K562 (cell line): ENCODE results near the gene RHBDD1. TPM values are rescaled to one million over a fixed set of nuclear protein-coding genes. Genes with fewer than 3 reads are reported as not detected.

Experiments
- ATAC-seq: fragments of 200-7000 bp; cut with Tn5 transposase; 3 replicates; pipeline ENCODE4 v1.9.1; 2020; ENCODE audit warnings: moderate library complexity
- BruUV-seq: library from RNA; stranded (reverse); fragments of 400-500 nt; replicated peaks from 2 replicates; lab custom pipeline; 2021; lab: Mats Ljungman, UMichigan
- CTCF ChIA-PET: fragments of 300-600 bp; formaldehyde crosslinking; extraction: SDS; loops from one replicate; lab custom pipeline; 2021; ENCODE audit warnings: low intra/inter-chr PET ratio; lab: Yijun Ruan, JAX
- POLR2A ChIA-PET: fragments of 300-600, 350-650 bp; sonication (Branson Sonifier 250); formaldehyde crosslinking; extraction: SDS; loops from one replicate; lab custom pipeline; 2021; ENCODE audit warnings: antibody characterized with exemption, inconsistent platforms; lab: Yijun Ruan, JAX
- DNase-seq, 4 experiments: peaks; one replicate each; pipeline versions ENCODE4 v3.0.0 to v3.0.0-alpha.2; 2011 to 2018; ENCODE audit warnings: low spot score in 3 of 4, mixed read lengths in 3 of 4; ENCODE audit errors: extremely low read depth in 1 of 4
- FAIRE-seq: peaks from 2 replicates; lab custom pipeline; 2011; peaks lifted over from hg19 to GRCh38; lab: Jason Lieb, UNC
- H2AFZ ChIP-seq: 2 replicates; pipeline ENCODE4 v1.6.0; 2011; ENCODE audit warnings: low read depth, low read length, control low read depth, inconsistent platforms
- H3K27ac ChIP-seq: fragments of 200-600 bp; 3 replicates; pipeline ENCODE4 v1.8.0; 2011; ENCODE audit warnings: low read depth, mild to moderate bottlenecking, control low read depth, inconsistent platforms, low read length, moderate library complexity, mixed read lengths; ENCODE audit errors: extremely low read depth
- H3K27me3 ChIP-seq, 2 experiments: fragments of 300-600 bp in 1 of 2; 2 replicates in 1 of 2; 3 replicates in 1 of 2; pipeline versions ENCODE4 v1.6.0 to v1.8.0; 2011; ENCODE audit warnings: inconsistent platforms in 2 of 2, low read length in 2 of 2, mild to moderate bottlenecking in 1 of 2, mixed read lengths in 1 of 2, moderate library complexity in 1 of 2; ENCODE audit not compliant: control insufficient read depth in 2 of 2, insufficient read depth in 2 of 2
- H3K36me3 ChIP-seq: fragments of 300-600 bp; 3 replicates; pipeline ENCODE4 v1.8.0; 2011; ENCODE audit warnings: mild to moderate bottlenecking, low read length, inconsistent platforms; ENCODE audit not compliant: control insufficient read depth, insufficient read depth
- H3K4me1 ChIP-seq, 2 experiments: fragments of 200-600 bp in 1 of 2; replicated peaks in 1 of 2; 2 replicates in 1 of 2; 3 replicates in 1 of 2; pipeline versions ENCODE4 v1.5.1 to v1.8.0; 2011; ENCODE audit warnings: inconsistent platforms in 2 of 2, low read length in 2 of 2, mild to moderate bottlenecking in 1 of 2, mixed read lengths in 1 of 2, moderate library complexity in 1 of 2; ENCODE audit not compliant: control insufficient read depth in 2 of 2, insufficient read depth in 2 of 2
- H3K4me2 ChIP-seq: 2 replicates; pipeline ENCODE4 v1.6.1; 2011; ENCODE audit warnings: low read length, control low read depth, inconsistent platforms, mixed read lengths; ENCODE audit not compliant: insufficient read depth
- H3K4me3 ChIP-seq: fragments of 200-600 bp; sonication (generic), shearing (Covaris generic); 2 replicates; pipeline ENCODE4 v1.5.1; 2016; ENCODE audit warnings: control low read depth, inconsistent platforms
- H3K79me2 ChIP-seq: fragments of 200-600 bp; 3 replicates; pipeline ENCODE4 v1.8.0; 2011; ENCODE audit warnings: low read length, inconsistent platforms; ENCODE audit not compliant: control insufficient read depth, insufficient read depth
- H3K9ac ChIP-seq, 2 experiments: 2 replicates each; pipeline versions ENCODE4 v1.6.0 to v1.6.1; 2011; ENCODE audit warnings: low read depth in 2 of 2, low read length in 2 of 2, control low read depth in 1 of 2, inconsistent platforms in 1 of 2, mild to moderate bottlenecking in 1 of 2, mixed read lengths in 1 of 2; ENCODE audit not compliant: insufficient read depth in 1 of 2
- H3K9me1 ChIP-seq: one replicate; pipeline ENCODE4 v1.6.0; 2011; ENCODE audit warnings: inconsistent platforms, mild to moderate bottlenecking, low read length, moderate library complexity; ENCODE audit not compliant: control insufficient read depth, insufficient read depth
- H3K9me3 ChIP-seq: replicated peaks from 2 replicates; pipeline ENCODE4 v1.5.1; 2011; ENCODE audit warnings: low read depth, low read length, inconsistent platforms; ENCODE audit not compliant: control insufficient read depth, insufficient read depth
- H4K20me1 ChIP-seq: replicated peaks from 2 replicates; pipeline ENCODE4 v1.6.1; 2011; ENCODE audit warnings: low read length, inconsistent platforms, mixed read lengths; ENCODE audit not compliant: control insufficient read depth, insufficient read depth
- CHAMP1 ChIP-seq: fragments of 450-650 bp; IDR thresholded peaks from 2 replicates; pipeline ENCODE4 v1.6.1; 2016; ENCODE audit warnings: mild to moderate bottlenecking
- ETV5 ChIP-seq: sonication (generic); formaldehyde crosslinking; IDR thresholded peaks from 2 replicates; pipeline ENCODE4 v1.4.0; 2020; ENCODE audit warnings: low read depth, mild to moderate bottlenecking, missing genetic modification reagents
- FOXA1 ChIP-seq: fragments of 450-650 bp; IDR thresholded peaks from 2 replicates; pipeline ENCODE4 v1.6.1; 2016; ENCODE audit warnings: mild to moderate bottlenecking, borderline replicate concordance
- HLTF ChIP-seq: fragments of 450-650 bp; IDR thresholded peaks from 2 replicates; pipeline ENCODE4 v1.6.1; 2016
- HNRNPK ChIP-seq: fragments of 200-400 bp; formaldehyde crosslinking; IDR thresholded peaks from one replicate; pipeline ENCODE4 v1.6.1; 2018; ENCODE audit warnings: mild to moderate bottlenecking, low read depth, low read length; ENCODE audit not compliant: poor library complexity, severe bottlenecking
- HOXB6 ChIP-seq: fragments of 250-450 bp; sonication (Bioruptor Pico); IDR thresholded peaks from 2 replicates; pipeline ENCODE4 v1.5.1; 2022; ENCODE audit warnings: mild to moderate bottlenecking, borderline replicate concordance
- ILF3 ChIP-seq: fragments of 450-650 bp; IDR thresholded peaks from 2 replicates; pipeline ENCODE4 v1.6.1; 2018; ENCODE audit warnings: antibody characterized with exemption, mild to moderate bottlenecking, moderate library complexity, borderline replicate concordance
- MTA3 ChIP-seq: fragments of 450-650 bp; formaldehyde crosslinking; IDR thresholded peaks from 2 replicates; pipeline ENCODE4 v1.6.1; 2017; ENCODE audit warnings: mild to moderate bottlenecking, borderline replicate concordance
- PHF8 ChIP-seq: fragments of 200-600 bp; sonication (generic); IDR thresholded peaks from 2 replicates; pipeline ENCODE4 v1.6.1; 2012; ENCODE audit warnings: mixed run types, mild to moderate bottlenecking, inconsistent platforms, low read length, moderate library complexity, borderline replicate concordance
- POLR2AphosphoS2 ChIP-seq: IDR thresholded peaks from 2 replicates; pipeline ENCODE4 v1.6.1; 2012; ENCODE audit warnings: low read length, improper control_type of control experiment
- PURB ChIP-seq: sonication (generic); formaldehyde crosslinking; IDR thresholded peaks from 2 replicates; pipeline ENCODE4 v1.9.0; 2021; ENCODE audit warnings: low read depth, mild to moderate bottlenecking, missing genetic modification reagents
- SMAD2 ChIP-seq: fragments of 150-350 bp; IDR thresholded peaks from 2 replicates; pipeline ENCODE4 v1.6.1; 2014; ENCODE audit warnings: low read depth, mild to moderate bottlenecking, low read length
- SOX6 ChIP-seq: fragments of 450-650 bp; IDR thresholded peaks from 2 replicates; pipeline ENCODE4 v1.6.1; 2014; ENCODE audit warnings: mild to moderate bottlenecking
- SRSF7 ChIP-seq: fragments of 200-400 bp; formaldehyde crosslinking; optimal IDR thresholded peaks from 2 replicates; pipeline ENCODE3; 2017; ENCODE audit warnings: mild to moderate bottlenecking, low read depth, low read length
- STAG1 ChIP-seq: sonication (generic); formaldehyde crosslinking; IDR thresholded peaks from 2 replicates; pipeline ENCODE4 v1.5.0; 2020; ENCODE audit warnings: missing genetic modification reagents, borderline replicate concordance
- XRCC3 ChIP-seq: fragments of 450-650 bp; IDR thresholded peaks from 2 replicates; pipeline ENCODE4 v1.6.1; 2017; ENCODE audit warnings: mild to moderate bottlenecking, moderate library complexity
- XRCC5 ChIP-seq: fragments of 200-400 bp; formaldehyde crosslinking; IDR thresholded peaks from 2 replicates; pipeline ENCODE4 v1.6.1; 2017; ENCODE audit warnings: low read depth, mild to moderate bottlenecking, low read length
- ZNF41 ChIP-seq: fragments of 250-450 bp; sonication (Bioruptor Pico); conservative IDR thresholded peaks from 2 replicates; pipeline ENCODE4 v1.4.0; 2020; ENCODE audit warnings: mild to moderate bottlenecking
- WGBS: fragments of 100-300 bp; shearing (Covaris generic); methylation state at CpG from one replicate; pipeline ENCODE4 v1.1.6; 2016; ENCODE audit warnings: low coverage, mixed read lengths; ENCODE audit not compliant: insufficient coverage; ENCODE audit errors: missing lambda C conversion rate; 5-methylcytosine and 5-hydroxymethylcytosine counted together
- in situ Hi-C: fragments of 300-500 bp; cut with MboI; formaldehyde crosslinking; loops from 4 replicates; pipeline ENCODE4 v1.15.0; 2018; ENCODE audit warnings: inconsistent platforms, mixed read lengths
- intact Hi-C: fragments of 100-400 bp; cut with micrococcal nuclease; formaldehyde crosslinking; loops from 2 replicates; pipeline ENCODE4 v1.14.2; 2022
- polyA plus RNA-seq, 8 experiments: library from polyadenylated mRNA; depleted of rRNA in 4 of 8; stranded (reverse) in 5 of 8; unstranded in 3 of 8; fragments of >200 nt; fragmentation: Nextera tagmentation in 2 of 8; fragmentation: Illumina TruSeq in 1 of 8; extraction: Ambion mirVana in 2 of 8; extraction: Trizol in 1 of 8; gene quantifications; 2 replicates each; pipeline versions ENCODE4 v1.2.1 to v1.2.3, GENCODE V29; 2011 to 2014; ENCODE audit warnings: inconsistent platforms in 1 of 8, missing spikeins in 1 of 8
- total RNA-seq, 7 experiments: library from RNA; depleted of rRNA in 6 of 7; stranded (reverse); fragments of >200 nt in 6 of 7; fragmentation: Illumina TruSeq in 2 of 7; extraction: Trizol in 2 of 7; gene quantifications; 2 replicates each; pipeline versions ENCODE4 v1.2.1 to v1.2.3, GENCODE V29; 2011 to 2021; ENCODE audit warnings: low replicate concordance in 1 of 7
- TF ChIP-seq, protein P1 (sequence below): fragments of 450-650 bp; formaldehyde crosslinking; IDR thresholded peaks from 2 replicates; pipeline ENCODE4 v1.4.0; 2020; ENCODE audit warnings: mild to moderate bottlenecking, moderate library complexity

Gene RHBDD1
- total and polyA plus RNA-seq, 9 of the 15 experiments (the other 6 are each of a cell fraction or from before 2014, with no cell fraction given) = 4.8 to 34.8 (median 15.6) TPM

GRCh38 chr2:226796012-226796839 is 39.6 kb upstream of the RHBDD1 start (continued):
- TF ChIP-seq POLR2AphosphoS2 = no peak
- TF ChIP-seq HLTF = no peak
- no peak for TF ChIP-seq CHAMP1
- TF ChIP-seq XRCC3 = no peak
- no peak for TF ChIP-seq ZNF41
- TF ChIP-seq HOXB6 = no peak
- no peak for TF ChIP-seq HNRNPK
- no peak for TF ChIP-seq FOXA1
- TF ChIP-seq XRCC5 = no peak

- H3K4me3 ChIP-seq = no peak overlapping the region
- no peak for DNase-seq
- no peak overlapping the region for H3K9ac ChIP-seq
- no peak for TF ChIP-seq PURB (CRISPR knock-in tag)
- no peak for TF ChIP-seq MTA3
- TF ChIP-seq SMAD2 = no peak
- no peak for TF ChIP-seq SRSF7
- no peak for TF ChIP-seq STAG1 (CRISPR knock-in tag)
- no peak for TF ChIP-seq ETV5
- TF ChIP-seq, protein P1, sequence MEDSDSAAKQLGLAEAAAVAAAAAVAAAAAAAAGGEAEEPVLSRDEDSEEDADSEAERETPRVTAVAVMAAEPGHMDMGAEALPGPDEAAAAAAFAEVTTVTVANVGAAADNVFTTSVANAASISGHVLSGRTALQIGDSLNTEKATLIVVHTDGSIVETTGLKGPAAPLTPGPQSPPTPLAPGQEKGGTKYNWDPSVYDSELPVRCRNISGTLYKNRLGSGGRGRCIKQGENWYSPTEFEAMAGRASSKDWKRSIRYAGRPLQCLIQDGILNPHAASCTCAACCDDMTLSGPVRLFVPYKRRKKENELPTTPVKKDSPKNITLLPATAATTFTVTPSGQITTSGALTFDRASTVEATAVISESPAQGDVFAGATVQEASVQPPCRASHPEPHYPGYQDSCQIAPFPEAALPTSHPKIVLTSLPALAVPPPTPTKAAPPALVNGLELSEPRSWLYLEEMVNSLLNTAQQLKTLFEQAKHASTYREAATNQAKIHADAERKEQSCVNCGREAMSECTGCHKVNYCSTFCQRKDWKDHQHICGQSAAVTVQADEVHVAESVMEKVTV (CRISPR knock-in tag) = no peak
- no peak for TF ChIP-seq SOX6
- TF ChIP-seq PHF8 = no peak
- no peak for TF ChIP-seq ILF3
These were observed 39.0 kb upstream of the RHBDD1 start for GRCh38 chr2:226796840-226797288.

More at GRCh38 chr2:226796840-226797288, 39.0 kb upstream of the RHBDD1 start:
- ChIA-PET POLR2A (no interaction called here), CTCF (no interaction called here)
- Histone ChIP-seq H3K4me2 (no peak overlapping the region), H3K79me2 (no peaks in the 10 kb centered on the region), H3K9me1 (no peaks in the 10 kb centered on the region), H2AFZ (no peak overlapping the region), H3K27me3 (peaks cover 0 to 5% of the 10 kb centered on the region in 2 experiments; a peak in 1 of 5 replicates), H3K27ac (no peak overlapping the region), H3K4me1 (peaks cover 0 to 28% of the 10 kb centered on the region in 2 experiments; a peak in 2 of 5 replicates), H3K9me3 (no peaks in the 10 kb centered on the region), H3K36me3 (no peaks in the 10 kb centered on the region), H4K20me1 (no peaks in the 10 kb centered on the region)
- ATAC-seq (no peak), FAIRE-seq (no peak)
- in situ Hi-C loops (no loop called here), intact Hi-C loops (no loop called here)
- 34% methylated on average over 9 of the region's 17 CpGs for WGBS
- BruUV-seq = no TSS peak
